ENCODE results near the gene PAX1.

PAX1 gene
- 0 to 2.6 (median 0) reads per million in 17 experiments for total RNA-seq

GRCh38 chr20:21705575-21706260, at the start of gene PAX1:
Gene PAX1, plus strand, starts transcription at chr20:21705664. Its CDS starts 49 bp downstream, at chr20:21705713.
- DNase-seq = peak in 1 of 4 experiments; percentile 1

GRCh38 chr20:21656308-21657067, 49.0 kb upstream of the PAX1 start:
- DNase-seq = no peak

- no peak for DNase-seq
These were observed 43.9 kb upstream of the PAX1 start for GRCh38 chr20:21661488-21662055.

- no peak for DNase-seq
These were observed 42.0 kb upstream of the PAX1 start for GRCh38 chr20:21663465-21663864.

GRCh38 chr20:21665687-21666446, 39.6 kb upstream of the PAX1 start:
- no peak for DNase-seq

- no peak for DNase-seq
These were observed 35.3 kb upstream of the PAX1 start for GRCh38 chr20:21670126-21670525.

- no peak for DNase-seq
These were observed 34.5 kb upstream of the PAX1 start for GRCh38 chr20:21670981-21671380.

GRCh38 chr20:21677261-21677660, 28.2 kb upstream of the PAX1 start:
- no peak for DNase-seq

- no peak for DNase-seq
These were observed 27.7 kb upstream of the PAX1 start for GRCh38 chr20:21677781-21678180.

GRCh38 chr20:21681234-21681921, 24.1 kb upstream of the PAX1 start:
- no peak for DNase-seq

GRCh38 chr20:21681922-21682318, 23.5 kb upstream of the PAX1 start:
- DNase-seq = no peak

GRCh38 chr20:21682521-21682954, 22.9 kb upstream of the PAX1 start:
- DNase-seq = no peak

GRCh38 chr20:21684671-21685070, 20.8 kb upstream of the PAX1 start:
- DNase-seq = no peak

GRCh38 chr20:21685981-21686380, 19.5 kb upstream of the PAX1 start:
- no peak for DNase-seq

- peak in 2 of 4 experiments; percentile 4 to 8 for DNase-seq
These were observed 12.1 kb upstream of the PAX1 start for GRCh38 chr20:21693322-21693721.

- no peak for DNase-seq
These were observed 6.8 kb upstream of the PAX1 start for GRCh38 chr20:21698494-21699215.

- no peak for DNase-seq
These were observed 6.3 kb upstream of the PAX1 start for GRCh38 chr20:21699216-21699508.

GRCh38 chr20:21701171-21701876, 4.1 kb upstream of the PAX1 start:
- no peak for DNase-seq

GRCh38 chr20:21702016-21702415, 3.4 kb upstream of the PAX1 start:
- DNase-seq = no peak

- peak; percentile 11 to 53 (median 18) for DNase-seq
These were observed 2.7 kb upstream of the PAX1 start for GRCh38 chr20:21702553-21703470.
